ENCODE measurements around the gene PTMS. TPM values are rescaled to one million over a fixed set of nuclear protein-coding genes. Genes with fewer than 3 reads are reported as not detected.

Gene PTMS
- total RNA-seq, 1 experiment from 2014 or later: 633 TPM

DNA sequence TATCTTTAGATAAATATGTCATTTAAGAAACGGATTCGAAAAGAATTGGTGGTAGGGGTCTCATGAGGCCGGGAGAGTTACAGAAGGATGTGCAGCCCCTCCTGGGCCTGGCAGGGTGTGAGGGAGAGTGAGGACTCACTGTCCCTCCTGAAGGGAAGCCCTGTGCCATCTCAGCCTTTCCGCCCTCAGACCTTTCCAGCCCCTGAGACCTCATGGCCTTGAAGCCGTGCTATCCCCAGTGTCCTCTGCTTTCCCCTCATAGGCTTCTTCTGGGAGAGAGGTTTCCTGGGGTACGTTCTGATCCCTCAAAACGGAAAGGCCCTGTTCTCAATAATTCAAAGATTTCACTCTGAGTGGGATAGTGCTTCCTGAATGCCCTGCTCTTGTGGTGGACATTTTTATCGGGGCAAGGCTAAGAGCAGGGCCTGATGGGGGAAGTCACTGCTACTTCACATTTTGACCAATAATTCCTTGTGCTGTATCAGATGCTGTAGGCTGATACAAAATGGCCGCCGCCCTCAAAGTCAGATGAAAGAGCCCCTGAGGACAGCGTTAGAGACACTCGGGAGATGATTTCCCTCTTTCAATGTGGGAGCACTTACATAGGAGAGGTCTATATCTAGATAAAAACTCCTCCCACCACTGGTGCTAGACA lies 24.5 kb downstream of the PTMS start:
- no peaks in the 10 kb centered on the region for H4K20me1 ChIP-seq (ENCODE audit: insufficient read depth)
- no peaks in the 10 kb centered on the region for H3K79me2 ChIP-seq (ENCODE audit: low read depth)
- TF ChIP-seq, protein P1, sequence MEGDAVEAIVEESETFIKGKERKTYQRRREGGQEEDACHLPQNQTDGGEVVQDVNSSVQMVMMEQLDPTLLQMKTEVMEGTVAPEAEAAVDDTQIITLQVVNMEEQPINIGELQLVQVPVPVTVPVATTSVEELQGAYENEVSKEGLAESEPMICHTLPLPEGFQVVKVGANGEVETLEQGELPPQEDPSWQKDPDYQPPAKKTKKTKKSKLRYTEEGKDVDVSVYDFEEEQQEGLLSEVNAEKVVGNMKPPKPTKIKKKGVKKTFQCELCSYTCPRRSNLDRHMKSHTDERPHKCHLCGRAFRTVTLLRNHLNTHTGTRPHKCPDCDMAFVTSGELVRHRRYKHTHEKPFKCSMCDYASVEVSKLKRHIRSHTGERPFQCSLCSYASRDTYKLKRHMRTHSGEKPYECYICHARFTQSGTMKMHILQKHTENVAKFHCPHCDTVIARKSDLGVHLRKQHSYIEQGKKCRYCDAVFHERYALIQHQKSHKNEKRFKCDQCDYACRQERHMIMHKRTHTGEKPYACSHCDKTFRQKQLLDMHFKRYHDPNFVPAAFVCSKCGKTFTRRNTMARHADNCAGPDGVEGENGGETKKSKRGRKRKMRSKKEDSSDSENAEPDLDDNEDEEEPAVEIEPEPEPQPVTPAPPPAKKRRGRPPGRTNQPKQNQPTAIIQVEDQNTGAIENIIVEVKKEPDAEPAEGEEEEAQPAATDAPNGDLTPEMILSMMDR (conservative IDR thresholded peaks at IDR 0.05): no peak
- no peak for TF ChIP-seq EZH2 (IDR thresholded peaks at IDR 0.05; ENCODE audit: low read depth)
- ChIA-PET POLR2A (ENCODE audit: unreplicated experiment) (interaction anchor here (0.6 kb wide), 1 partner anchor 25 kb away, joined by 4 read pairs; the partner anchor contains the start of gene PTMS), CTCF (no interaction called here)
- no peaks in the 10 kb centered on the region for H3K9me3 ChIP-seq (ENCODE audit: insufficient read depth, low read depth)
- no peaks in the 10 kb centered on the region for H3K9me2 ChIP-seq (ENCODE audit: insufficient read depth)
- no peak overlapping the region for H3K4me3 ChIP-seq
- no peak overlapping the region for H3K4me2 ChIP-seq
- H3K27ac ChIP-seq: no peak overlapping the region
- no peaks in the 10 kb centered on the region for H3K36me3 ChIP-seq (ENCODE audit: low read depth)
- DNase-seq: no peak
- 0 out of 2 replicates have a peak, but pooled peaks cover 2% of the 10 kb centered on the region for H3F3A ChIP-seq (ENCODE audit: insufficient read depth, low read depth)
- BruUV-seq (replicated peaks): no TSS peak
- intact Hi-C loops (cut with micrococcal nuclease; ENCODE audit: unreplicated experiment): no loop called here
- H3K4me1 ChIP-seq (replicated peaks; ENCODE audit: insufficient read depth): no peaks in the 10 kb centered on the region
- H2AFZ ChIP-seq: no peak overlapping the region
- peaks cover 39% of the 10 kb centered on the region for H3K27me3 ChIP-seq (ENCODE audit: insufficient read depth, low read depth)

DNA sequence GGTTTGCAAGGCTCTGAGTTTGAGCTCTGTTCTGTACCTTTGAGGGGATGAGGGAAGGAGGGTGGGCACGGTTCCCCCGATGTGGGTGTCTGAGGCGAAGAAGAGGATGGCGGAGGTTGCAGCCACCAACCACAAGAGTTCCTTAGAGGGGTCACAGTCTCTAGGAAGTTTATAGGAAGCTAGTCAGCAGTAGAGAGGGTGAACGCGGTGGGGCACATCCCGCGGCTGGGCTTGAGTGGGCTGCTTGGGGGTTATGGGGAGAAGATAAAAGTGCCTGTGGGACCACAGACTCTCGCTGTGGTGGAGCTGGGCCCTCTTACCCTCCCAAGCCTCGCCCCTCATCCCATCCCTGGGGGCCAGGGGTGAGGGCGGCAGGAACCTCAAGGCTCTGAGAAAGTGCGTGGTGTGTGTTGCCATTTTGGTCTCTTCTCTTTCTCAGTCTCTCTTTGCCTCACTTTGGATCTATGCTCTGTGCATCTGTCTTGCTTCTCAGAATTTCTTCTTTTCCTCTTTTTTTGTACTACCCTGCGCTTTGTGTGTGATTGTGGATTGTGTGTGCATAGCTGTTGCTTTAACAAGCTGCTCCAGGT lies 25.9 kb downstream of the PTMS start:
- ChIA-PET CTCF (no interaction called here), POLR2A (ENCODE audit: unreplicated experiment) (interaction anchor here (0.7 to 0.8 kb wide), 2 partner anchors 355 to 545 kb away, joined by 3 to 8 read pairs; no protein-coding TSS in a partner anchor)
- no peaks in the 10 kb centered on the region for H3K9me3 ChIP-seq (ENCODE audit: insufficient read depth, low read depth)
- no peaks in the 10 kb centered on the region for H3K4me1 ChIP-seq (replicated peaks; ENCODE audit: insufficient read depth)
- H3K79me2 ChIP-seq (ENCODE audit: low read depth): no peaks in the 10 kb centered on the region
- TF ChIP-seq, protein P1 (conservative IDR thresholded peaks at IDR 0.05): no peak
- TF ChIP-seq EZH2 (IDR thresholded peaks at IDR 0.05; ENCODE audit: low read depth): no peak
- H3F3A ChIP-seq (ENCODE audit: insufficient read depth, low read depth): 0 out of 2 replicates have a peak, but pooled peaks cover 2% of the 10 kb centered on the region
- no peaks in the 10 kb centered on the region for H3K9me2 ChIP-seq (ENCODE audit: insufficient read depth)
- intact Hi-C loops (cut with micrococcal nuclease; ENCODE audit: unreplicated experiment): no loop called here
- DNase-seq: no peak
- BruUV-seq (replicated peaks): no TSS peak
- no peak overlapping the region for H2AFZ ChIP-seq
- peaks cover 52% of the 10 kb centered on the region for H3K27me3 ChIP-seq (ENCODE audit: insufficient read depth, low read depth)
- H3K27ac ChIP-seq: no peak overlapping the region
- no peak overlapping the region for H3K4me2 ChIP-seq
- no peaks in the 10 kb centered on the region for H4K20me1 ChIP-seq (ENCODE audit: insufficient read depth)
- no peak overlapping the region for H3K4me3 ChIP-seq
- no peaks in the 10 kb centered on the region for H3K36me3 ChIP-seq (ENCODE audit: low read depth)

DNA sequence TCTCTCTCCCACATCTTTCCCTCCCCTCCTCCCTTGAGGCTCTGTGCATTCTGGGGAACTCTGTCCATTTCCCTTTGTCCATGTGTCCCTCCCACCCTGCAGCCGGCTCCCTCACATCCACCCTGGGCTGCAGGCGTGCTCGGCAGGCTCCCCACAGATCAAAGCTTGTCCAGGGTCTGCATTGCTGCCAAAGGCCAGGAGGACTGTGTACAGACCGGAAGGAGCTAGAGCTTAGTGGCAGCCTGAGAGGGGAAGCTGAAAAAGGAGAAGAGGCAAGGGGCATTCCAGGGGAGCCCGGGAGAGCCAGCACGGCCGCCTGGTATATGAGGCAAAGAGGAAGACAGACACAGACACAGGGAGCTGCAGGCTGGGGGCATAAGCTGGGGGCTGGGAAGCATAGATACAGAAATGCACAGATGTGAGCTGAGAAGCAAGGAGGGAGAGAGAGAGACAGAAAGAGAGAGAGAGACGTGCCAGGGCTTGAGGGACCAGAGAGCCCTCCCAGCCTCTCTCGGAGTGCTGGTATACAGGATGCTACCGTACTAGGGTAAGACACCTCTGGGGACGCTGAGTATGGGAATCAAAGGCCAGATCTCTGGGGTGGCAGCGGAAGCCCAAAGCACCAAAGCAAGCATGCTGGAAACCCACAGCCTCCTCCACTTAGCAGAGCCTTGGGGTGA lies 26.5 kb downstream of the PTMS start:
- ChIA-PET CTCF (no interaction called here), POLR2A (ENCODE audit: unreplicated experiment) (interaction anchor here (0.7 to 0.8 kb wide), 2 partner anchors 9 to 546 kb away, joined by 5 to 8 read pairs; no protein-coding TSS in a partner anchor)
- DNase-seq: no peak
- Histone ChIP-seq H3K4me3 (no peak overlapping the region), H3K4me1 (replicated peaks; ENCODE audit: insufficient read depth) (no peaks in the 10 kb centered on the region), H3K27me3 (ENCODE audit: insufficient read depth, low read depth) (peaks cover 52% of the 10 kb centered on the region), H3F3A (ENCODE audit: insufficient read depth, low read depth) (0 out of 2 replicates have a peak, but pooled peaks cover 2% of the 10 kb centered on the region), H3K9me3 (ENCODE audit: insufficient read depth, low read depth) (no peaks in the 10 kb centered on the region), H2AFZ (no peak overlapping the region), H3K9me2 (ENCODE audit: insufficient read depth) (no peaks in the 10 kb centered on the region), H3K27ac (no peak overlapping the region), H3K4me2 (no peak overlapping the region), H3K79me2 (ENCODE audit: low read depth) (no peaks in the 10 kb centered on the region), H4K20me1 (ENCODE audit: insufficient read depth) (no peaks in the 10 kb centered on the region), H3K36me3 (ENCODE audit: low read depth) (no peaks in the 10 kb centered on the region)
- no peak for TF ChIP-seq EZH2 (IDR thresholded peaks at IDR 0.05; ENCODE audit: low read depth)
- TF ChIP-seq, protein P1 (conservative IDR thresholded peaks at IDR 0.05): no peak
- intact Hi-C loops (cut with micrococcal nuclease; ENCODE audit: unreplicated experiment): no loop called here
- no TSS peak for BruUV-seq (replicated peaks)

Measured in PC-9 (cell line).